HG03060 (cell line): Measurements from ENCODE around the gene RAPGEF4.

ENCODE experiments used
- ATAC-seq: cut with Tn5 transposase; IDR thresholded peaks from one replicate; pipeline ENCODE4 v1.9.1; 2021; ENCODE audit warnings: low read depth, moderate number of reproducible peaks; ENCODE audit not compliant: unreplicated experiment

The RAPGEF4 gene

GRCh38 chr2:172821370-172822338 lies 86.0 kb downstream of the RAPGEF4 start:
- ATAC-seq = no peak

GRCh38 chr2:172822585-172822984 lies 86.9 kb downstream of the RAPGEF4 start:
- ATAC-seq = no peak

- no peak for ATAC-seq
Measured at GRCh38 chr2:172823261-172823850, 87.7 kb downstream of the RAPGEF4 start.

GRCh38 chr2:172826522-172826921 lies 90.9 kb downstream of the RAPGEF4 start:
- ATAC-seq = no peak

GRCh38 chr2:172829229-172829628 lies 93.6 kb downstream of the RAPGEF4 start:
- ATAC-seq = no peak

GRCh38 chr2:172830482-172830881 lies 94.8 kb downstream of the RAPGEF4 start:
- no peak for ATAC-seq

- ATAC-seq = no peak
Measured at GRCh38 chr2:172833898-172834297, 98.3 kb downstream of the RAPGEF4 start.

GRCh38 chr2:172834881-172835280 lies 99.2 kb downstream of the RAPGEF4 start:
- no peak for ATAC-seq

GRCh38 chr2:172836347-172836821 lies 100.7 kb downstream of the RAPGEF4 start:
- no peak for ATAC-seq

GRCh38 chr2:172836827-172837226 lies 101.2 kb downstream of the RAPGEF4 start:
- no peak for ATAC-seq

- no peak for ATAC-seq
Measured at GRCh38 chr2:172839446-172839845, 103.8 kb downstream of the RAPGEF4 start.

- no peak for ATAC-seq
Measured at GRCh38 chr2:172842511-172843265, 107.0 kb downstream of the RAPGEF4 start.

GRCh38 chr2:172843266-172843582 lies 107.6 kb downstream of the RAPGEF4 start:
- no peak for ATAC-seq

GRCh38 chr2:172843902-172844715 lies 108.5 kb downstream of the RAPGEF4 start:
- no peak for ATAC-seq

GRCh38 chr2:172845028-172845630 lies 109.5 kb downstream of the RAPGEF4 start:
- ATAC-seq = no peak

- no peak for ATAC-seq
Measured at GRCh38 chr2:172846551-172846950, 110.9 kb downstream of the RAPGEF4 start.

GRCh38 chr2:172847188-172847587 lies 111.5 kb downstream of the RAPGEF4 start:
- ATAC-seq = no peak

GRCh38 chr2:172848519-172848918 lies 112.9 kb downstream of the RAPGEF4 start:
- no peak for ATAC-seq

GRCh38 chr2:172849519-172850217 lies 114.0 kb downstream of the RAPGEF4 start:
- no peak for ATAC-seq
